Posterior vena cava (tissue), 2 donors: ENCODE results near the gene RPTOR. TPM values are rescaled to one million over a fixed set of nuclear protein-coding genes. Genes with fewer than 3 reads are reported as not detected.
"Not testable (repeated sequence)": the region's sequence is repeated elsewhere in the genome, so short reads cannot be mapped to it uniquely, and the experiment has no call there.

Source experiments
- DNase-seq: peaks from one replicate; pipeline ENCODE4 v3.0.0-alpha.2; 2020; ENCODE audit warnings: low spot score
- intact Hi-C, 2 donors: fragments of 100-400 bp; cut with DNase I; formaldehyde crosslinking; loops; one replicate each; pipeline versions ENCODE4 v1.14.1 to v1.14.2; 2022 to 2023
- total RNA-seq, 2 donors: library from RNA; stranded (reverse); fragmentation: NEBNext Ultra II Directional; extraction: Animal tissue kit (Norgen Biotek cat#: 25700); gene quantifications; one replicate each; pipeline ENCODE4 v1.2.1, GENCODE V29; 2021
- donor health status: DM: yes; HTN: yes; CAD: no.
- donor health status: DM: yes; HTN: yes; CAD: no.

Gene RPTOR
- total RNA-seq, 2 donors from 2014 or later, result 30.1 to 44.1 TPM

GRCh38 chr17:80804466-80804865, 259.8 kb downstream of the RPTOR start:
- intact Hi-C loops, result no loop called here
- no peak for DNase-seq

DNA sequence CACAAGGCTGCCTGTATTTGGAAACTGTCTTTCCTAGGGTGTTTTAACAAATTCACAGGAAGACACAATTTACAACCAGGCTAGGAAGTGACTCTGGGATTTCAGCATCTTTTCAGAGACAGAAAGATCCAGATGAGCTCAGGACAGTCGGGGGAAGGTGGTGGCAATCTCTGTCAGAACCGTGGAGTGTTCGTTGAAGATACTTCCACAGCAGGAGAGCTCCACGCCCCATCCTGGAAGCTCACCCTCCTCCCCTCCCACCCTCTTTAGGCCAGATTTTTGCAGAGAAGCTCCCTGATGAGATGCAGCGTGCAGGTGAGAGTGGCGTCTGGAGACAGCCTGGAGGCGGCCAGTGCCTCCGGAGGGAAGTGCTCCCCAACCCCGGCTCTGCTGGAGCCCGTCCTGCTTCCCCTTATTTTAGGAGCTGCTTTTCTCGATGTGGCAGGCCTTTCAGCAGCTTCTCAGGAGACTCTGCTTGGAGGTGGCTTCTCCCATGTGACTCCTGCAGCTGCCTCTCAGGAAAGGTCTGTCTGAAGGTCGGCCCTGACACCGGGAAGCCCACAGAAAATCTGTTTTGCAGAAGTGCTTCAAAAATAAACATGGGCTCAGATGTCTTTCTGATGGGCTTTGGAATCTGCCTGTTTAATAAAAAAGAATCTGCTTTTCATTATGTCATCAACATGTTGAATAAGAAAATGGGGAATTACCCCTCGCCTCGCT, 260.6 kb downstream of the RPTOR start:
- no peak for DNase-seq
- intact Hi-C loops, result no loop called here

DNA sequence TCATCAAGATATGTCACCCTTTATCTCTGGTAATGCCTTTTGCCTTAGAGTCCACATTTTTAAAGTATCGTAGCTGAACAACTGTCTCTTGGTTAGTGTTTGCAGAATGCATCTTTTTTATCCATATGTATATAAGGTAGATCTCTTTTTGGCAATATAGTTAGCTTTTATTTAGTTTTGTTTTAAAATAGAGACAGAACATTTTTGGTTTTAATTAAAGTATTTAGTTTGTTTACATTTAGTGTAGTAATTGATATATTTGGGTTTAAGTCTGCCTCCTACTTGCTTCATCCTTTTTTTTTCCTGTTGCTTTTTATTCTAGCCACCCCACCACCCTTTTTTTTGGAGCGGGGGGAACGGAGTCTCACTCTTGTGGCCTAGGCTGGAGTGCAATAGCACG, 262.4 kb downstream of the RPTOR start:
- no peak for DNase-seq
- intact Hi-C loops, result no loop called here

- DNase-seq, result no peak
- intact Hi-C loops, result no loop called here
These were observed 263.2 kb downstream of the RPTOR start for GRCh38 chr17:80807882-80808281.

DNA sequence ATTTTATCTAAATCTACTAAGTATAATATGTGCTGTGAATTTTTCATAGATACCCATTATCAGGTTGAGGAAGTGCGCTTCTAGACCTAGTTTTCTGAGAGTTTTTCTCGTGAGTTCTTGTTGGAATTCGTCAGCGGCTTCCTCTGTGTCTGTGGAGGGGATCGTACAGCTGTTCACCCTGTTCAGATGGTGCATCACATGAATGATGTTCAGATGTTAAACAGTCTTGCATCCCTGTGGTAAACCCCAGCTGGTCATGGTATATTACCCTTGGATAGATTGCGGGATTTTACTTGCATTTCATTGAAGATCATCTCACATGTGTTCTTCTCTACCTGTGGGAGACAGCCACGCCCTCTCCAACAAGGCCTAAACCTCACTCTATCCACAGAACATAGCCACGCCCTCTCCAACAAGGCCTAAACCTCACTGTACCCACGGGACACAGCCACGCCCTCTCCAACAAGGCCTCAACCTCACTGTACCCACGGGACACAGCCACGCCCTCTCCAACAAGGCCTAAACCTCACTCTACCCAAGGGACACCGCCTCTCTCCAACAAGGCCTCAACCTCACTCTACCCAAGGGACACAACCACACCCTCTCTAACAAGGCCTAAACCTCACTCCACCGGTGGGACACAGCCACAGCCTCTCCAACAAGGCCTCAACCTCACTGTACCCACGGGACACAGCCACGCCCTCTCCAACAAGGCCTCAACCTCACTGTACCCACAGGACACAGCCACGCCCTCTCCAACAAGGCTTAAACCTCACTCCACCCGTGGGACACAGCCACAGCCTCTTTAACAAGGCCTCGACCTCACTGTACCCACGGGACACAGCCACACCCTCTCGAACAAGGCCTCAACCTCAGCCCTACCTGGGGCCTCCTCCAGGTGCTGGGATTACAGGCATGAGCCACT, 266.8 kb downstream of the RPTOR start:
- intact Hi-C loops, result no loop called here
- no peak for DNase-seq

GRCh38 chr17:80812362-80813088, 267.9 kb downstream of the RPTOR start:
- intact Hi-C loops, result no loop called here
- DNase-seq, result no peak

DNA sequence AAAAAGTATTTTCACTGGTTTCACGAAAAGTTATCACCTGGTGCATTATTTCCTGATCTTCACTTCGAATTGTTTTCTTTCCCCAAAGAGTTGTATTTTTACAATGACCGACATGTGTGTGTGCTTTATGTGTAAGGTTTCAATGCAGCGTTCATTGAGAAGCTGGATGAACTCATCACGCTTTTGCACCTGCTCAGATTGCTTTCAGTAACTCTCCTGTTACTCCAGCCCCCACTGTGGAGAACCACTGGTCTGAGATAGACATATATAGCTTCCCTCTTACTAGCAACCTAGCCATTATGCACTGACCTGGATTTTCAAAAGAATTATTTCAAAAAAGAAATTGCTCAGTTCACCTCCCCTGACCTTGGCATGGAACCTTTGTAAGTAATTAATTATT, 268.7 kb downstream of the RPTOR start:
- no peak for DNase-seq
- intact Hi-C loops, result no loop called here

- no peak for DNase-seq
- intact Hi-C loops, result no loop called here
These were observed 269.9 kb downstream of the RPTOR start for GRCh38 chr17:80814491-80814890.

DNA sequence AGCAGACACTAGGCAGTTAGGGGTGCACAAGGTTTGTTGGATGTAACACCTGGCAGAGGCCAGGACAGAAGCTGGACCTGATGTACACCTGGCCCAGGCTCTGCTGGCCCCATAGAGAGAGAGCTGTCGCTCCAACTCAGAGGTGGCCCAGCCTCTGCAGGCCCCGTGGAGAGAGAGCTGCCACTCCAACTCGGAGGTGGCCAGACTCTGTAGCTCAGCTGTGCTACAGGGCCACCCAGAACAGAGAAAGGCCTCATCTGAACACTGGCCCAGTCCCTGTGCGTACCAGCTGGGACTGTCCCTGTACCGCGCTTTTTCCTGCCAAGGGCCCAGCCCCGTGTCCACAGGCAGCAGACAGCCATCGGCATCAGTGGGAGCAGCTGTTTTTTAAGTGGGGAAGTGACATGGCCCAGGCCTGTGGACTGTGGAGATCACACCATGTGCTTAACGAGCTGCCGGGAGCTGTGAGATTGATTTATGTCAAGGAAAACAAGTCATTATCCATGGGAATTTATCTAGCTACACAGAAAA, 270.6 kb downstream of the RPTOR start:
- no peak for DNase-seq
- intact Hi-C loops, result no loop called here

- DNase-seq, intact Hi-C loops: not testable (repeated sequence)
These were observed 271.1 kb downstream of the RPTOR start for GRCh38 chr17:80815718-80816117.

GRCh38 chr17:80816241-80817103, 271.8 kb downstream of the RPTOR start:
- intact Hi-C loops, result no loop called here
- DNase-seq, result peak; percentile 73

GRCh38 chr17:80817321-80817845, 272.7 kb downstream of the RPTOR start:
- intact Hi-C loops, result no loop called here
- DNase-seq, result peak; percentile 62

- intact Hi-C loops, result no loop called here
- peak; percentile 59 for DNase-seq
These were observed 273.2 kb downstream of the RPTOR start for GRCh38 chr17:80817861-80818260.

DNA sequence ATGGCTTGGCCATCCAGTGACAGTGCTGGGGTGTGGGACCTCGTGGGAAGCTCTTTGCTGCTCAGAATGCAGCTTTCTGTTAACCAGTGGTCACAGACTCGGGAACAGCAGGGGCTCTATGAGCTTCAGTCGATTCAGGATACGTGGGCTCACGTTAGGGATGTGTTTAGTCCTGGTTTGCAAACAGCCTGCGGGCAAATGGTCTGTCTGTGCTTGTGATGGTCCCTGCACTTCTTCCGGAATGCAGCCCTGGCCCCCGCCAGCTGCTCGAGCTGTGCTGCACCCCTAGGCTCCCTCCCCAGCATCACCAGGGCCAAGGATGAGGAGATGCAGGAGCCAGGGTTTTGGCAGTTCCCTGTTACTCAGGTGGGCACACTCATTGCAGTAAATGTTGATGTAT, 274.2 kb downstream of the RPTOR start:
- DNase-seq, result no peak
- intact Hi-C loops, result no loop called here

DNA sequence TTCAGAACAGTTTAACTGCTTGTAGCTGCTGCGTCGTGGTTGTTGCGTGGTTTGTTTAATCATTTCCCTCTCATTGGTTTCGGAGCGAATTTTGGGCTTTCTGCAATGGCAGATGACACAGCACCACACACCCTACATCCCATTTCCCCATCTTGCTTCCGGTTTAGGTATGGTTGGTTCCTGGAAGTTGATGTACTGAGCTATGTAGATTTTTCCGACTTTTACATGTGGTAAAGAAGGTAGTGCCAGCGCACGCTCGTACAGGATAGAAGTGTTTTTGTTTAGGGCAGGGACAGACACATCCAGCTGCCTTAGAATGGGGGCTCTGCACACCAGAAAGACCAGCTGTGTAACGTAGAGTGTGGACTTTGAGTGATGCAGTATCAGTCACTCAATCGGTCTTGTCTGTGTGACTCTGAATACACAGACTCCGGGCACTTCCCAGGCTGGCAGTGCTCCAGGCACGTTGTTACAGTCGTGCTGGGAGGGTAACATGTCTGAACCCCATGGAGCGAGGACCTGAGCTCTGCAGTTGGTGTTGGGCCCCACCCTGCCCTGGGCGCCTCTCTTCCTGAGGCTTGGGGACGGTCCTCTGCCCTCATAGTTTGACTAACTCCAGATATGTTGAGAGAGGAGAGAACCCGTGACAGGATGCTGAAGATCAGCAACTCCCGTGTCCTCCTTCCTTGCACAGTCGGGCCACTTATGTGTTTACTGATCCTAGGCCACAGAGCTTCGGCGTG, 275.0 kb downstream of the RPTOR start:
- intact Hi-C loops, result no loop called here
- no peak for DNase-seq

- intact Hi-C loops, result no loop called here
- no peak for DNase-seq
These were observed 275.7 kb downstream of the RPTOR start for GRCh38 chr17:80820331-80820730.

DNA sequence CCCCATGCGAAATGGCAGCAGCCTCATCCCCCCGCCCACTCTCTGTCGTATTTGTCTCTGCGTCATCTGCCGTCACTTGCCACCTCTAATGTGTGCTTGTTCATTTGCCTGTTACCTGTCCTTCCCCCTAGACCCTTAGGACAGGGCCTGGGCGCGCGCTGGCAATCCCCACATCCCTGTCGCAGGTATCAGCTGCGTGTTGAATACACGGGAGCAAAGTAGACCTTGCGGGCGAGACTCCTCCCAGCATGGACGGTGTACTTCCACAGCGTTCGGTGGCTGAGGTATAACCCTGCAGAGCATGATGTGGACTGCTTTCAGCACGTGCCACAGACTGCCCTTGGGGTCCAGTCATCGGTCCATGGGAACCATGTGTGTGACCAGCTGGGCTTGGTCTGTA, 276.9 kb downstream of the RPTOR start:
- intact Hi-C loops, result no loop called here
- DNase-seq, result no peak
